PC-9 (cell line): ENCODE measurements around the gene INPP5A. TPM values are rescaled to one million over a fixed set of nuclear protein-coding genes. Genes with fewer than 3 reads are reported as not detected.
"Not testable (repeated sequence)": the region's sequence is repeated elsewhere in the genome, so short reads cannot be mapped to it uniquely, and the experiment has no call there.

Experiments
- BruUV-seq: library from RNA; stranded (reverse); fragments of 400-500 nt; replicated peaks from 2 replicates; lab custom pipeline; 2021; lab: Mats Ljungman, UMichigan
- CTCF ChIA-PET: fragments of 300-600 bp; sonication (Branson Sonifier 250); formaldehyde crosslinking; loops from one replicate; lab custom pipeline; 2022; ENCODE audit warnings: antibody characterized with exemption; lab: Charles Lee
- POLR2A ChIA-PET: fragments of 300-600 bp; sonication (Branson Sonifier 250); formaldehyde crosslinking; loops from one replicate; lab custom pipeline; 2022; ENCODE audit warnings: antibody characterized with exemption; ENCODE audit not compliant: unreplicated experiment; lab: Charles Lee
- DNase-seq, 2 experiments: peaks; one replicate each; pipeline versions ENCODE4 v3.0.0 to v3.0.0-alpha.2; 2015 to 2022; ENCODE audit warnings: mixed read lengths in 1 of 2
- H2AFZ ChIP-seq: fragments of 200-600 bp; sonication (generic); 2 replicates; pipeline ENCODE4 v1.8.1; 2017; ENCODE audit warnings: antibody characterized with exemption
- H3F3A ChIP-seq: fragments of 200-600 bp; sonication (generic); 2 replicates; pipeline ENCODE4 v1.8.1; 2017; ENCODE audit warnings: antibody characterized with exemption, mild to moderate bottlenecking, low read depth; ENCODE audit not compliant: insufficient read depth
- H3K27ac ChIP-seq: fragments of 200-600 bp; sonication (generic); 2 replicates; pipeline ENCODE4 v1.6.1; 2016; ENCODE audit warnings: mixed run types
- H3K27me3 ChIP-seq: fragments of 200-600 bp; sonication (generic); 2 replicates; pipeline ENCODE4 v1.6.1; 2016; ENCODE audit warnings: low read depth, mixed run types; ENCODE audit not compliant: insufficient read depth
- H3K36me3 ChIP-seq: fragments of 200-600 bp; sonication (generic); 2 replicates; pipeline ENCODE4 v1.6.1; 2016; ENCODE audit warnings: low read depth, mixed run types
- H3K4me1 ChIP-seq: fragments of 200-600 bp; sonication (generic); replicated peaks from 2 replicates; pipeline ENCODE4 v1.6.1; 2016; ENCODE audit warnings: mixed run types; ENCODE audit not compliant: insufficient read depth
- H3K4me2 ChIP-seq: fragments of 200-600 bp; sonication (generic); 2 replicates; pipeline ENCODE4 v1.6.1; 2017; ENCODE audit warnings: mixed run types
- H3K4me3 ChIP-seq: fragments of 200-600 bp; sonication (generic); 2 replicates; pipeline ENCODE4 v1.6.1; 2016; ENCODE audit warnings: mixed run types
- H3K79me2 ChIP-seq: fragments of 200-600 bp; sonication (generic); 2 replicates; pipeline ENCODE4 v1.6.1; 2017; ENCODE audit warnings: low read depth, mixed run types
- H3K9me2 ChIP-seq: fragments of 200-600 bp; sonication (generic); 2 replicates; pipeline ENCODE4 v1.8.1; 2017; ENCODE audit warnings: mild to moderate bottlenecking; ENCODE audit not compliant: insufficient read depth
- H3K9me3 ChIP-seq: fragments of 200-600 bp; sonication (generic); 2 replicates; pipeline ENCODE4 v1.8.1; 2016; ENCODE audit warnings: low read depth; ENCODE audit not compliant: insufficient read depth
- H4K20me1 ChIP-seq: fragments of 200-600 bp; sonication (generic); 2 replicates; pipeline ENCODE4 v1.8.1; 2017; ENCODE audit not compliant: insufficient read depth
- CTCF ChIP-seq: fragments of 200-600 bp; sonication (generic); conservative IDR thresholded peaks from 2 replicates; pipeline ENCODE4 v1.6.1; 2017; ENCODE audit warnings: mixed run types, antibody characterized with exemption, mild to moderate bottlenecking, moderate library complexity
- EZH2 ChIP-seq: fragments of 200-600 bp; sonication (generic); IDR thresholded peaks from 2 replicates; pipeline ENCODE4 v1.8.0; 2017; ENCODE audit warnings: antibody characterized with exemption, low read depth
- intact Hi-C: fragments of 100-400 bp; cut with micrococcal nuclease; formaldehyde crosslinking; loops from one replicate; pipeline ENCODE4 v1.10.0; 2022; ENCODE audit not compliant: unreplicated experiment
- total RNA-seq: library from RNA; stranded (reverse); gene quantifications from 2 replicates; pipeline ENCODE4 v1.2.3, GENCODE V29; 2021

Gene INPP5A
- total RNA-seq, 1 experiment from 2014 or later: 18.4 TPM

GRCh38 chr10:132817701-132818211, 280.2 kb downstream of the INPP5A start:
- H3K27ac ChIP-seq: no peak overlapping the region
- peaks cover 41% of the 10 kb centered on the region for H3K27me3 ChIP-seq
- no peak overlapping the region for H2AFZ ChIP-seq
- no peaks in the 10 kb centered on the region for H3K4me1 ChIP-seq
- CTCF ChIA-PET: no interaction called here
- H4K20me1 ChIP-seq: no peaks in the 10 kb centered on the region
- no peak for DNase-seq
- POLR2A ChIA-PET: no interaction called here
- no peak overlapping the region for H3K4me3 ChIP-seq
- intact Hi-C loops: no loop called here
- TF ChIP-seq CTCF: no peak
- TF ChIP-seq EZH2: no peak
- H3K4me2 ChIP-seq: no peak overlapping the region
- H3K79me2 ChIP-seq: no peaks in the 10 kb centered on the region
- no peaks in the 10 kb centered on the region for H3F3A ChIP-seq
- no peaks in the 10 kb centered on the region for H3K36me3 ChIP-seq
- BruUV-seq: no TSS peak
- no peaks in the 10 kb centered on the region for H3K9me3 ChIP-seq
- H3K9me2 ChIP-seq: no peaks in the 10 kb centered on the region

- no TSS peak for BruUV-seq
- TF ChIP-seq CTCF (no peak), EZH2 (no peak)
- intact Hi-C loops: no loop called here
Measured at GRCh38 chr10:132820056-132820455, 282.5 kb downstream of the INPP5A start.

GRCh38 chr10:132825783-132826523, 288.4 kb downstream of the INPP5A start:
- CTCF ChIA-PET, H3K9me2 ChIP-seq, H3F3A ChIP-seq, H2AFZ ChIP-seq, H3K4me3 ChIP-seq, intact Hi-C loops, H3K4me2 ChIP-seq, H3K4me1 ChIP-seq, H3K27ac ChIP-seq, H3K9me3 ChIP-seq, DNase-seq, H3K79me2 ChIP-seq, H4K20me1 ChIP-seq, BruUV-seq, POLR2A ChIA-PET, H3K36me3 ChIP-seq: not testable (repeated sequence)
- peaks cover 24% of the 10 kb centered on the region; the same call in 1 of the 2 replicates for H3K27me3 ChIP-seq

More at GRCh38 chr10:132820056-132820455, 282.5 kb downstream of the INPP5A start:
- Histone ChIP-seq H3K36me3 (no peaks in the 10 kb centered on the region), H3K27ac (no peak overlapping the region), H3K79me2 (no peaks in the 10 kb centered on the region), H3K27me3 (peaks cover 32% of the 10 kb centered on the region), H3K4me3 (no peak overlapping the region), H3K4me2 (no peak overlapping the region), H2AFZ (no peak overlapping the region), H3K4me1 (no peaks in the 10 kb centered on the region), H3K9me2 (no peaks in the 10 kb centered on the region), H3K9me3 (no peaks in the 10 kb centered on the region), H4K20me1 (no peaks in the 10 kb centered on the region), H3F3A (no peaks in the 10 kb centered on the region)
- ChIA-PET POLR2A (no interaction called here), CTCF (no interaction called here)
- DNase-seq: no peak
